H1 (cell line): ENCODE data around the gene NUBP2. TPM values are rescaled to one million over a fixed set of nuclear protein-coding genes. Genes with fewer than 3 reads are reported as not detected.

Source experiments
- CTCF ChIA-PET: fragments of 300-600 bp; sonication (Branson Sonifier 250); formaldehyde crosslinking; loops from one replicate; lab custom pipeline; 2021; ENCODE audit not compliant: partially characterized antibody; lab: Charles Lee
- POLR2A ChIA-PET: fragments of 300-600 bp; sonication (Branson Sonifier 250); formaldehyde crosslinking; loops from one replicate; lab custom pipeline; 2021; ENCODE audit warnings: inconsistent platforms; ENCODE audit not compliant: partially characterized antibody; lab: Charles Lee
- DNase-seq, 2 experiments: peaks; one replicate each; pipeline versions ENCODE4 v3.0.0 to v3.0.0-alpha.2; 2010 to 2022; ENCODE audit warnings: low spot score in 2 of 2, low read depth in 1 of 2, mixed read lengths in 1 of 2
- FAIRE-seq: peaks from 2 replicates; lab custom pipeline; 2011; peaks lifted over from hg19 to GRCh38; lab: Jason Lieb, UNC
- H2AFZ ChIP-seq: 2 replicates; pipeline ENCODE4 v1.8.1; 2012; ENCODE audit warnings: low read length, inconsistent platforms
- H2AK5ac ChIP-seq: 2 replicates; pipeline ENCODE4 v1.6.1; 2013; ENCODE audit warnings: low read depth, low read length
- H2BK120ac ChIP-seq: replicated peaks from 2 replicates; pipeline ENCODE3; 2013; ENCODE audit warnings: low read depth, low read length, inconsistent platforms
- H2BK12ac ChIP-seq: 2 replicates; pipeline ENCODE4 v1.6.1; 2013; ENCODE audit warnings: low read depth, low read length
- H2BK15ac ChIP-seq: 2 replicates; pipeline ENCODE4 v1.6.1; 2013; ENCODE audit warnings: low read length
- H2BK20ac ChIP-seq: 2 replicates; pipeline ENCODE4 v1.6.1; 2013; ENCODE audit warnings: low read length
- H2BK5ac ChIP-seq: 2 replicates; pipeline ENCODE4 v1.6.1; 2013; ENCODE audit warnings: low read depth, low read length
- H3K14ac ChIP-seq: 2 replicates; pipeline ENCODE4 v1.6.1; 2013; ENCODE audit warnings: inconsistent platforms; ENCODE audit not compliant: insufficient read length
- H3K18ac ChIP-seq: 2 replicates; pipeline ENCODE4 v1.6.1; 2013; ENCODE audit warnings: low read length; ENCODE audit errors: extremely low read depth
- H3K23ac ChIP-seq: 2 replicates; pipeline ENCODE4 v1.6.1; 2013; ENCODE audit warnings: inconsistent platforms; ENCODE audit not compliant: insufficient read length
- H3K23me2 ChIP-seq: 2 replicates; pipeline ENCODE4 v1.6.1; 2013; ENCODE audit warnings: low read depth, low read length
- H3K27ac ChIP-seq: 2 replicates; pipeline ENCODE4 v1.6.1; 2011; ENCODE audit warnings: low read depth, low read length, inconsistent platforms
- H3K27me3 ChIP-seq, 4 experiments: replicated peaks in 1 of 4; 1 replicate in 1 of 4; 2 replicates in 3 of 4; pipeline versions ENCODE4 v1.6.1 to v1.8.1; 2011 to 2013; ENCODE audit warnings: low read length in 3 of 4, mild to moderate bottlenecking in 3 of 4, inconsistent platforms in 2 of 4, mixed read lengths in 2 of 4, moderate library complexity in 1 of 4; ENCODE audit not compliant: control insufficient read depth in 3 of 4, insufficient read depth in 3 of 4; ENCODE audit errors: extremely low read depth in 1 of 4
- H3K36me3 ChIP-seq, 4 experiments: 2 replicates each; pipeline versions ENCODE4 v1.6.1 to v1.8.1; 2011 to 2013; ENCODE audit warnings: mild to moderate bottlenecking in 4 of 4, low read length in 3 of 4, moderate library complexity in 2 of 4, control low read depth in 1 of 4, inconsistent platforms in 1 of 4; ENCODE audit not compliant: insufficient read depth in 4 of 4, control insufficient read depth in 2 of 4
- H3K4ac ChIP-seq: replicated peaks from 2 replicates; pipeline ENCODE3; 2013; ENCODE audit warnings: low read length, low read depth, mixed read lengths, inconsistent platforms; ENCODE audit not compliant: insufficient read length
- H3K4me1 ChIP-seq, 4 experiments: replicated peaks in 1 of 4; 1 replicate in 1 of 4; 2 replicates in 3 of 4; pipeline versions ENCODE4 v1.6.1 to v1.8.1; 2011 to 2013; ENCODE audit warnings: low read length in 3 of 4, inconsistent platforms in 2 of 4, mixed read lengths in 1 of 4; ENCODE audit not compliant: insufficient read depth in 4 of 4, control insufficient read depth in 3 of 4
- H3K4me2 ChIP-seq, 2 experiments: 2 replicates each; pipeline versions ENCODE4 v1.6.1 to v1.8.1; 2011 to 2013; ENCODE audit warnings: low read depth in 2 of 2, low read length in 2 of 2, control low read depth in 1 of 2, inconsistent platforms in 1 of 2, mild to moderate bottlenecking in 1 of 2; ENCODE audit not compliant: insufficient read depth in 1 of 2
- H3K4me3 ChIP-seq, 4 experiments: fragments of 200-600, 300-600 bp in 1 of 4; sonication (generic), shearing (Covaris generic), sonication (Bioruptor Twin) in 1 of 4; 2 replicates each; pipeline versions ENCODE4 v1.5.1 to v1.8.1; 2011 to 2016; ENCODE audit warnings: low read length in 4 of 4, low read depth in 3 of 4, control low read depth in 2 of 4, inconsistent platforms in 2 of 4, mild to moderate bottlenecking in 2 of 4, mixed read lengths in 1 of 4, moderate library complexity in 1 of 4; ENCODE audit not compliant: insufficient read depth in 2 of 4; ENCODE audit errors: extremely low read depth in 1 of 4
- H3K56ac ChIP-seq: replicated peaks from 2 replicates; pipeline ENCODE3; 2013; ENCODE audit warnings: low read depth, mild to moderate bottlenecking, mixed read lengths, low read length, inconsistent platforms; ENCODE audit not compliant: insufficient read length
- H3K79me1 ChIP-seq: 2 replicates; pipeline ENCODE4 v1.6.1; 2013; ENCODE audit warnings: low read depth, low read length, control low read depth
- H3K79me2 ChIP-seq, 2 experiments: 2 replicates each; pipeline versions ENCODE4 v1.6.1 to v1.8.1; 2012 to 2013; ENCODE audit warnings: low read length in 2 of 2, mild to moderate bottlenecking in 2 of 2, inconsistent platforms in 1 of 2; ENCODE audit not compliant: insufficient read depth in 2 of 2, control insufficient read depth in 1 of 2
- H3K9ac ChIP-seq, 4 experiments: replicated peaks in 1 of 4; 1 replicate in 1 of 4; 2 replicates in 3 of 4; pipeline versions ENCODE4 v1.6.1 to v1.8.1; 2011 to 2013; ENCODE audit warnings: low read depth in 3 of 4, low read length in 3 of 4, control low read depth in 2 of 4, mild to moderate bottlenecking in 2 of 4, moderate library complexity in 2 of 4, inconsistent platforms in 1 of 4; ENCODE audit errors: extremely low read depth in 1 of 4
- H3K9me3 ChIP-seq, 2 experiments: 2 replicates each; pipeline versions ENCODE4 v1.6.1 to v1.8.1; 2012 to 2013; ENCODE audit warnings: mild to moderate bottlenecking in 2 of 2, moderate library complexity in 2 of 2, control low read depth in 1 of 2, inconsistent platforms in 1 of 2, low read depth in 1 of 2, low read length in 1 of 2, mixed read lengths in 1 of 2; ENCODE audit not compliant: insufficient read depth in 2 of 2
- H4K20me1 ChIP-seq, 2 experiments: replicated peaks in 1 of 2; 2 replicates each; pipeline versions ENCODE3 to v1.8.1; 2011 to 2013; ENCODE audit warnings: inconsistent platforms in 2 of 2, low read length in 2 of 2, mild to moderate bottlenecking in 1 of 2; ENCODE audit not compliant: insufficient read depth in 2 of 2, control insufficient read depth in 1 of 2
- H4K5ac ChIP-seq: 2 replicates; pipeline ENCODE4 v1.6.1; 2013; ENCODE audit warnings: low read length, low read depth, mixed read lengths, inconsistent platforms; ENCODE audit not compliant: insufficient read length
- H4K8ac ChIP-seq: 2 replicates; pipeline ENCODE4 v1.8.0; 2013; ENCODE audit warnings: mild to moderate bottlenecking, moderate library complexity, low read length, inconsistent platforms; ENCODE audit not compliant: insufficient read depth; ENCODE audit errors: extremely low read depth
- H4K91ac ChIP-seq: replicated peaks from 2 replicates; pipeline ENCODE3; 2013; ENCODE audit warnings: low read length, mixed read lengths, inconsistent platforms; ENCODE audit not compliant: insufficient read length
- ATF3 ChIP-seq: IDR thresholded peaks from 2 replicates; pipeline ENCODE4 v1.6.1; 2011; ENCODE audit warnings: low read depth, mild to moderate bottlenecking, low read length; ENCODE audit not compliant: insufficient read depth
- BACH1 ChIP-seq: IDR thresholded peaks from 2 replicates; pipeline ENCODE4 v1.6.1; 2012; ENCODE audit warnings: low read length, improper control_type of control experiment
- CBX8 ChIP-seq: fragments of 300-800, 300-1000 bp; sonication (generic); IDR thresholded peaks from 2 replicates; pipeline ENCODE4 v1.7.1; 2016; ENCODE audit warnings: low read depth, low read length, borderline replicate concordance
- GTF2F1 ChIP-seq: IDR thresholded peaks from 2 replicates; pipeline ENCODE4 v1.6.1; 2012; ENCODE audit warnings: low read depth, low read length, improper control_type of control experiment, borderline replicate concordance
- JUND ChIP-seq: IDR thresholded peaks from 2 replicates; pipeline ENCODE4 v1.6.1; 2011; ENCODE audit warnings: mild to moderate bottlenecking, improper control_type of control experiment, low read length
- NANOG ChIP-seq: IDR thresholded peaks from 2 replicates; pipeline ENCODE4 v1.6.1; 2011; ENCODE audit warnings: low read length, low read depth, mild to moderate bottlenecking, inconsistent platforms; ENCODE audit not compliant: insufficient read depth, poor library complexity, severe bottlenecking
- POU5F1 ChIP-seq: IDR thresholded peaks from 2 replicates; pipeline ENCODE4 v1.6.1; 2011; ENCODE audit warnings: low read depth, mild to moderate bottlenecking, low read length, moderate library complexity
- RBBP5 ChIP-seq: IDR thresholded peaks from 2 replicates; pipeline ENCODE4 v1.7.1; 2012; ENCODE audit warnings: low read depth, mild to moderate bottlenecking, inconsistent platforms, low read length, moderate library complexity, borderline replicate concordance
- RNF2 ChIP-seq: fragments of 200-900, 300-1000 bp; sonication (generic); IDR thresholded peaks from 2 replicates; pipeline ENCODE4 v1.7.1; 2016; ENCODE audit warnings: borderline replicate concordance, low read depth, mild to moderate bottlenecking, antibody characterized with exemption, low read length; ENCODE audit not compliant: poor library complexity, severe bottlenecking; ENCODE audit errors: missing control alignments
- TEAD4 ChIP-seq: IDR thresholded peaks from 2 replicates; pipeline ENCODE4 v1.6.1; 2012; ENCODE audit warnings: low read depth, low read length, inconsistent platforms, mixed read lengths
- WGBS, 2 experiments: shearing (Covaris generic) in 1 of 2; methylation state at CpG; one replicate each; pipeline versions ENCODE4 v1.1.6 to v1.1.7; 2013 to 2015; ENCODE audit warnings: low lambda C conversion rate in 2 of 2, mixed read lengths in 2 of 2, inconsistent platforms in 1 of 2, low coverage in 1 of 2, missing lambda C conversion rate in 1 of 2; ENCODE audit not compliant: insufficient replicate concordance in 2 of 2, insufficient coverage in 1 of 2, insufficient read length in 1 of 2; ENCODE audit errors: extremely low coverage in 1 of 2, missing lambda C conversion rate in 1 of 2; 5-methylcytosine and 5-hydroxymethylcytosine counted together
- polyA plus RNA-seq, 7 experiments: library from polyadenylated mRNA; depleted of rRNA in 3 of 7; stranded (reverse) in 5 of 7; unstranded in 2 of 7; fragments of >200 nt in 5 of 7; fragments of 200-250 nt in 2 of 7; gene quantifications; 1 replicate in 5 of 7; 2 replicates in 1 of 7; 4 replicates in 1 of 7; pipeline versions ENCODE4 v1.2.1 to v1.2.3, GENCODE V29; 2011 to 2013; ENCODE audit warnings: missing spikeins in 2 of 7, mixed read lengths in 2 of 7
- total RNA-seq: library from RNA; stranded (reverse); fragmentation: NEBNext Ultra II Directional; extraction: Animal tissue kit (Norgen Biotek cat#: 25700); gene quantifications from 2 replicates; pipeline ENCODE4 v1.2.1, GENCODE V29; 2021
- TF ChIP-seq, protein P1 (sequence below): IDR thresholded peaks from 2 replicates; pipeline ENCODE4 v1.6.1; 2012; ENCODE audit warnings: inconsistent platforms

NUBP2 gene
- total and polyA plus RNA-seq, 2 of the 8 experiments (the other 6 are each of a cell fraction or from before 2014, with no cell fraction given) = 70.3 to 96.9 TPM

DNA sequence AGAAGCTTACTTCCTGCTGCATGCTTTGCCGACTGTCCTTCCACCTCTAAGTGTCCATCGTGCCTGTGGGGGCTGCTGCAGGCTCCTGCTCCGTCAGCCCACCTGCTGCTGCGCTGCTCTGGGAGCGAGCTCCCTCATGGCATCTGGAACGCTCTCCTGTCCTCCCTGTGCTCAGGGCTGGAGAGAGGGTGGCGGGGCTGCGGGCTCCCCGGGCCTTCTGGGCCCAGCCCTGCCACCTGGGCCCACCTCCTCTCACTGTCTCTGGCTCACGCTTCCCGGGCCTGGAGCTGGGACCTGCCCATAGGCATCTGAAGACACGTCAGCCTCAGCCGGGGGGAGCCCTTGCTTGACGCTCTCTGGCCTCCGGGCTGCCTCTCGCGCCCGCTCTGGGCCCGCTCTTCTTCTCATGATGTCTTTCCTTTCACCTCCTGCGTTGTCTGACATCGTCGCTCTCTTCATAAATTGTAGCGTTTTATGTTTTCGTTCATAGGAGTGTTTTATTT lies 38.4 kb upstream of the NUBP2 start:
- H2BK15ac ChIP-seq = no peak overlapping the region
- H2AK5ac ChIP-seq = no peak overlapping the region
- WGBS, 2 experiments = 96% methylated on average over 19 of the region's 24 CpGs; no CpG with 5 or more reads in 1 of the 2 experiments
- H2BK12ac ChIP-seq = no peak overlapping the region
- no peak for DNase-seq
- no peak overlapping the region for H3K4ac ChIP-seq
- TF ChIP-seq TEAD4 (no peak), RBBP5 (no peak), JUND (no peak), CBX8 (no peak), RNF2 (no peak), BACH1 (no peak), NANOG (no peak), ATF3 (no peak), POU5F1 (no peak), GTF2F1 (no peak)
- TF ChIP-seq, protein P1, sequence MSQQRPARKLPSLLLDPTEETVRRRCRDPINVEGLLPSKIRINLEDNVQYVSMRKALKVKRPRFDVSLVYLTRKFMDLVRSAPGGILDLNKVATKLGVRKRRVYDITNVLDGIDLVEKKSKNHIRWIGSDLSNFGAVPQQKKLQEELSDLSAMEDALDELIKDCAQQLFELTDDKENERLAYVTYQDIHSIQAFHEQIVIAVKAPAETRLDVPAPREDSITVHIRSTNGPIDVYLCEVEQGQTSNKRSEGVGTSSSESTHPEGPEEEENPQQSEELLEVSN = no peak
- H3K4me1 ChIP-seq = no peaks in the 10 kb centered on the region
- peaks cover 0 to 8% of the 10 kb centered on the region in 2 experiments for H4K20me1 ChIP-seq
- no peaks in the 10 kb centered on the region for H3K27me3 ChIP-seq
- no peak overlapping the region for H3K27ac ChIP-seq
- no peak overlapping the region for H3K23ac ChIP-seq
- no peak overlapping the region for H4K91ac ChIP-seq
- no peak overlapping the region for H4K5ac ChIP-seq
- H3K79me2 ChIP-seq = no peaks in the 10 kb centered on the region
- FAIRE-seq = no peak
- 0 out of 2 replicates have a peak overlapping the region, but pooled peaks have one; percentile 14 for H4K8ac ChIP-seq
- no peak overlapping the region for H3K18ac ChIP-seq
- no peak overlapping the region for H3K4me3 ChIP-seq
- H3K56ac ChIP-seq = no peak overlapping the region
- no peaks in the 10 kb centered on the region for H3K23me2 ChIP-seq
- H3K36me3 ChIP-seq = peaks cover 0 to 11% (median 2%) of the 10 kb centered on the region in 4 experiments; a peak in 3 of 8 replicates
- peaks cover 6 to 10% of the 10 kb centered on the region in 2 experiments; a peak in 3 of 4 replicates for H3K9me3 ChIP-seq
- H2BK120ac ChIP-seq = no peak overlapping the region
- H2AFZ ChIP-seq = no peak overlapping the region
- H3K9ac ChIP-seq = no peak overlapping the region
- CTCF ChIA-PET = interaction anchor here (0.7 to 3.1 kb wide), 3 partner anchors 10 to 39 kb away, joined by 3 to 12 read pairs (median 3); no protein-coding TSS in a partner anchor
- no peak overlapping the region; the same call in 1 of the 2 replicates for H2BK5ac ChIP-seq
- H3K14ac ChIP-seq = no peak overlapping the region
- H3K4me2 ChIP-seq = no peak overlapping the region
- POLR2A ChIA-PET = interaction anchor here (1.2 to 5.5 kb wide), 9 partner anchors 10 to 67 kb away, joined by 3 to 18 read pairs (median 4); partner anchors contain the start of genes JPT2 and MAPK8IP3
- H2BK20ac ChIP-seq = no peak overlapping the region
- 0 out of 2 replicates have a peak, but pooled peaks cover 5% of the 10 kb centered on the region for H3K79me1 ChIP-seq
